ENCODE measurements around the gene ATXN1.

- TF ChIP-seq YY1 (tag by site-specific recombination; IDR thresholded peaks at IDR 0.05) (no peak), ZNF449 (tag by site-specific recombination; IDR thresholded peaks at IDR 0.05) (no peak), GLI2 (tag by site-specific recombination; IDR thresholded peaks at IDR 0.05; ENCODE audit: borderline replicate concordance, low read depth) (no peak), CTCF (tag by site-specific recombination; IDR thresholded peaks at IDR 0.05) (no peak), ZNF426 (tag by site-specific recombination; IDR thresholded peaks at IDR 0.05) (no peak), ZNF292 (tag by site-specific recombination; IDR thresholded peaks at IDR 0.05; ENCODE audit: borderline replicate concordance, low read depth) (no peak), ZNF214 (tag by site-specific recombination; IDR thresholded peaks at IDR 0.05; ENCODE audit: borderline replicate concordance) (no peak), ZIC2 (tag by site-specific recombination; IDR thresholded peaks at IDR 0.05) (no peak), ZNF148 (tag by site-specific recombination; IDR thresholded peaks at IDR 0.05; ENCODE audit: borderline replicate concordance) (no peak), REST (tag by site-specific recombination; IDR thresholded peaks at IDR 0.05) (no peak)
These were observed 434.7 kb downstream of the ATXN1 start for GRCh38 chr6:16326531-16326930.
